HepG2 (cell line): ENCODE data around the gene GPN1. TPM values are rescaled to one million over a fixed set of nuclear protein-coding genes. Genes with fewer than 3 reads are reported as not detected.

Experiments
- DNMT3B ChIP-seq: conservative IDR thresholded peaks from 2 replicates; pipeline ENCODE4 v1.6.1; 2016; ENCODE audit warnings: missing biosample characterization, control low read depth
- ESRRA ChIP-seq: sonication (generic); formaldehyde crosslinking; IDR thresholded peaks from 2 replicates; pipeline ENCODE4 v1.5.1; 2020; ENCODE audit warnings: mild to moderate bottlenecking, low read depth, missing genetic modification reagents
- EZH2 ChIP-seq: conservative IDR thresholded peaks from 2 replicates; pipeline ENCODE4 v1.6.1; 2012; ENCODE audit warnings: mild to moderate bottlenecking, low read depth, low read length, moderate library complexity
- MED1 ChIP-seq: sonication (generic); formaldehyde crosslinking; IDR thresholded peaks from 2 replicates; pipeline ENCODE4 v1.4.0; 2020; ENCODE audit warnings: missing genetic modification reagents
- MEIS2 ChIP-seq: sonication (generic); formaldehyde crosslinking; IDR thresholded peaks from 2 replicates; pipeline ENCODE4 v1.9.0; 2021; ENCODE audit warnings: mild to moderate bottlenecking, missing genetic modification reagents
- MTF1 ChIP-seq: sonication (generic); formaldehyde crosslinking; IDR thresholded peaks from 2 replicates; pipeline ENCODE4 v1.5.0; 2020; ENCODE audit warnings: missing genetic modification reagents
- PHB2 ChIP-seq: fragments of 450-650 bp; IDR thresholded peaks from 2 replicates; pipeline ENCODE4 v1.6.1; 2018; ENCODE audit not compliant: partially characterized antibody
- PRPF4 ChIP-seq: fragments of 200-400 bp; formaldehyde crosslinking; IDR thresholded peaks from 2 replicates; pipeline ENCODE4 v1.6.1; 2016; ENCODE audit warnings: low read length, low read depth; ENCODE audit not compliant: poor library complexity, severe bottlenecking
- SETDB1 ChIP-seq: sonication (generic); formaldehyde crosslinking; IDR thresholded peaks from 2 replicates; pipeline ENCODE4 v1.5.1; 2020; ENCODE audit warnings: missing genetic modification reagents, mild to moderate bottlenecking, borderline replicate concordance
- TCF7 ChIP-seq: sonication (generic); IDR thresholded peaks from 2 replicates; pipeline ENCODE4 v1.6.1; 2016; ENCODE audit warnings: antibody characterized with exemption, low read depth
- U2AF1 ChIP-seq: fragments of 200-400 bp; formaldehyde crosslinking; optimal IDR thresholded peaks from 2 replicates; pipeline ENCODE3; 2017; ENCODE audit warnings: mild to moderate bottlenecking, low read depth, low read length
- U2AF2 ChIP-seq: fragments of 200-400 bp; formaldehyde crosslinking; IDR thresholded peaks from 2 replicates; pipeline ENCODE4 v1.6.1; 2017; ENCODE audit warnings: low read depth, mild to moderate bottlenecking, low read length
- ZBTB3 ChIP-seq: sonication (generic); formaldehyde crosslinking; IDR thresholded peaks from 2 replicates; pipeline ENCODE4 v1.4.0; 2020; ENCODE audit warnings: low read depth, mild to moderate bottlenecking, moderate library complexity, missing genetic modification reagents, borderline replicate concordance
- ZNF224 ChIP-seq: sonication (generic); formaldehyde crosslinking; IDR thresholded peaks from 2 replicates; pipeline ENCODE4 v1.5.0; 2020; ENCODE audit warnings: mild to moderate bottlenecking, missing genetic modification reagents
- ZNF296 ChIP-seq: sonication (generic); formaldehyde crosslinking; conservative IDR thresholded peaks from 2 replicates; pipeline ENCODE4 v1.5.0; 2020; ENCODE audit warnings: mild to moderate bottlenecking, missing genetic modification reagents
- ZNF572 ChIP-seq: sonication (generic); formaldehyde crosslinking; IDR thresholded peaks from 2 replicates; pipeline ENCODE4 v1.5.1; 2020; ENCODE audit warnings: mild to moderate bottlenecking, missing genetic modification reagents
- ZNF883 ChIP-seq: sonication (generic); formaldehyde crosslinking; IDR thresholded peaks from 2 replicates; pipeline ENCODE4 v1.5.1; 2020; ENCODE audit warnings: mild to moderate bottlenecking, missing genetic modification reagents; ENCODE audit errors: not compliant biosample characterization
- polyA plus RNA-seq, 8 experiments: library from polyadenylated mRNA; depleted of rRNA in 3 of 8; stranded (reverse) in 7 of 8; unstranded in 1 of 8; fragments of >200 nt; fragmentation: Illumina TruSeq in 4 of 8; extraction: Trizol in 4 of 8; gene quantifications; 2 replicates each; pipeline versions ENCODE4 v1.2.1 to v1.2.3, GENCODE V29; 2011 to 2016; ENCODE audit warnings: low read depth in 4 of 8, missing spikeins in 1 of 8, mixed read lengths in 1 of 8; ENCODE audit not compliant: insufficient read depth in 1 of 8
- total RNA-seq, 5 experiments: library from RNA; depleted of rRNA; stranded (reverse); fragments of >200 nt; fragmentation: Illumina TruSeq; extraction: Trizol; gene quantifications; 2 replicates each; pipeline ENCODE4 v1.2.3, GENCODE V29; 2016; ENCODE audit warnings: low read depth in 1 of 5
- TF ChIP-seq, protein P1 (sequence below): sonication (generic); formaldehyde crosslinking; IDR thresholded peaks from 2 replicates; pipeline ENCODE4 v1.4.0; 2020; ENCODE audit warnings: low read depth, mild to moderate bottlenecking, missing genetic modification reagents
- TF ChIP-seq, protein P2 (sequence below): sonication (generic); formaldehyde crosslinking; IDR thresholded peaks from 2 replicates; pipeline ENCODE4 v1.8.0; 2022; ENCODE audit warnings: missing genetic modification reagents, low read depth, mild to moderate bottlenecking, borderline replicate concordance
- TF ChIP-seq, protein P3 (sequence below): IDR thresholded peaks from 2 replicates; pipeline ENCODE4 v1.6.1; 2016; ENCODE audit warnings: low read depth
- TF ChIP-seq, protein P4 (sequence below): sonication (generic); formaldehyde crosslinking; IDR thresholded peaks from 2 replicates; pipeline ENCODE4 v1.5.1; 2020; ENCODE audit warnings: mild to moderate bottlenecking, missing genetic modification reagents, borderline replicate concordance
- TF ChIP-seq, protein P5 (sequence below): sonication (generic); formaldehyde crosslinking; conservative IDR thresholded peaks from 2 replicates; pipeline ENCODE4 v1.8.0; 2022; ENCODE audit warnings: mild to moderate bottlenecking, moderate library complexity, missing genetic modification reagents
- TF ChIP-seq, protein P6 (sequence below): sonication (generic); formaldehyde crosslinking; IDR thresholded peaks from 2 replicates; pipeline ENCODE4 v1.8.0; 2022; ENCODE audit warnings: mild to moderate bottlenecking, missing genetic modification reagents

Gene GPN1
- total and polyA plus RNA-seq, 2 of the 13 experiments (the other 11 are each of a cell fraction or from before 2014, with no cell fraction given), result 54.5 to 62.7 TPM

DNA sequence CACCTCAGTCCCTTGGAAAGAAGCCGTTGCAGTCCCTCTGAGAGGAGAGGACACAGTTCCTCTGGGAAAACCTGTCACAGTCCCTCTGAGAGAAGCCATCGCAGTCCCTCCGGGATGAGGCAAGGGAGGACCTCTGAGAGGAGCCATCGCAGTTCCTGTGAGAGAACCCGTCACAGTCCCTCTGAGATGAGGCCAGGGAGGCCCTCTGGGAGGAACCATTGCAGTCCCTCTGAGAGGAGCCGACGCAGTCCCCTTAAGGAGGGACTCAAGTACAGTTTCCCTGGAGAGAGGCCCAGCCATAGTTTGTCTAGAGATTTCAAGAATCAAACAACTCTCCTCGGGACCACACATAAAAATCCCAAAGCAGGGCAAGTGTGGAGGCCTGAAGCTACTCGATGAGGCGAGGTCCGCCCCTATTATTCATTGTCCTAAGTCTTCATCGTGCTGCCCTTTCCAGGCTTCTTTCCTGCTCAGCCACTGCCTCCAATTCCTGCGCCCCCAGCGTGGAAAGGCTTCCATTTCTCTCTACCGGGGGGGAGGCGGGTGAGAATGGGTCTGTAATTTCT lies 46.6 kb upstream of the GPN1 start (continued):
- TF ChIP-seq, protein P1, sequence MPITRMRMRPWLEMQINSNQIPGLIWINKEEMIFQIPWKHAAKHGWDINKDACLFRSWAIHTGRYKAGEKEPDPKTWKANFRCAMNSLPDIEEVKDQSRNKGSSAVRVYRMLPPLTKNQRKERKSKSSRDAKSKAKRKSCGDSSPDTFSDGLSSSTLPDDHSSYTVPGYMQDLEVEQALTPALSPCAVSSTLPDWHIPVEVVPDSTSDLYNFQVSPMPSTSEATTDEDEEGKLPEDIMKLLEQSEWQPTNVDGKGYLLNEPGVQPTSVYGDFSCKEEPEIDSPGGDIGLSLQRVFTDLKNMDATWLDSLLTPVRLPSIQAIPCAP (CRISPR knock-in tag), result no peak
- TF ChIP-seq MEIS2 (CRISPR knock-in tag), result no peak
- TF ChIP-seq MTF1, result no peak
- TF ChIP-seq, protein P2, sequence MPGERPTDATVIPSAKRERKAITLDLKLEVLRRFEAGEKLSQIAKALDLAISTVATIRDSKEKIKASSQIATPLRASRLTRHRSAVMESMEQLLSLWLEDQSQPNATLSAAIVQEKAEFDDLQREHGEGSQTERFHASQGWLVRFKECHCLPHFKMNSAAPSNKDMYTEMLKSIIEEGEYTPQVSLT (CRISPR knock-in tag), result no peak
- no peak for TF ChIP-seq U2AF2
- peak; percentile 7; the same call in 1 of the 2 replicates for TF ChIP-seq SETDB1 (CRISPR knock-in tag)
- TF ChIP-seq ZNF224 (CRISPR knock-in tag), result 0 out of 2 replicates have a peak, but pooled peaks have one; percentile 36
- TF ChIP-seq ZNF572 (CRISPR knock-in tag), result 0 out of 2 replicates have a peak, but pooled peaks have one; percentile 79
- no peak; the same call in 1 of the 2 replicates for TF ChIP-seq DNMT3B (CRISPR knock-in tag)
- no peak for TF ChIP-seq U2AF1
- TF ChIP-seq, protein P3, sequence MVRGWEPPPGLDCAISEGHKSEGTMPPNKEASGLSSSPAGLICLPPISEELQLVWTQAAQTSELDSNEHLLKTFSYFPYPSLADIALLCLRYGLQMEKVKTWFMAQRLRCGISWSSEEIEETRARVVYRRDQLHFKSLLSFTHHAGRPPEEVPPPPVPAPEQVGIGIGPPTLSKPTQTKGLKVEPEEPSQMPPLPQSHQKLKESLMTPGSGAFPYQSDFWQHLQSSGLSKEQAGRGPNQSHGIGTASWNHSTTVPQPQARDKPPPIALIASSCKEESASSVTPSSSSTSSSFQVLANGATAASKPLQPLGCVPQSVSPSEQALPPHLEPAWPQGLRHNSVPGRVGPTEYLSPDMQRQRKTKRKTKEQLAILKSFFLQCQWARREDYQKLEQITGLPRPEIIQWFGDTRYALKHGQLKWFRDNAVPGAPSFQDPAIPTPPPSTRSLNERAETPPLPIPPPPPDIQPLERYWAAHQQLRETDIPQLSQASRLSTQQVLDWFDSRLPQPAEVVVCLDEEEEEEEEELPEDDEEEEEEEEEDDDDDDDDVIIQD (CRISPR knock-in tag), result no peak
- TF ChIP-seq MED1, result no peak
- TF ChIP-seq, protein P4, sequence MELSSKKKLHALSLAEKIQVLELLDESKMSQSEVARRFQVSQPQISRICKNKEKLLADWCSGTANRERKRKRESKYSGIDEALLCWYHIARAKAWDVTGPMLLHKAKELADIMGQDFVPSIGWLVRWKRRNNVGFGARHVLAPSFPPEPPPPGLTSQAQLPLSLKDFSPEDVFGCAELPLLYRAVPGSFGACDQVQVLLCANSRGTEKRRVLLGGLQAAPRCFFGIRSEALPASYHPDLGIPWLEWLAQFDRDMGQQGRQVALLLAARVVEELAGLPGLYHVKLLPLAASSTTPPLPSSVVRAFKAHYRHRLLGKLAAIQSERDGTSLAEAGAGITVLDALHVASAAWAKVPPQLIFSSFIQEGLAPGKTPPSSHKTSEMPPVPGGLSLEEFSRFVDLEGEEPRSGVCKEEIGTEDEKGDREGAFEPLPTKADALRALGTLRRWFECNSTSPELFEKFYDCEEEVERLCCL (CRISPR knock-in tag), result 0 out of 2 replicates have a peak, but pooled peaks have one; percentile 12
- TF ChIP-seq PRPF4, result no peak
- no peak for TF ChIP-seq PHB2
- no peak for TF ChIP-seq ZBTB3 (CRISPR knock-in tag)
- TF ChIP-seq ZNF296 (CRISPR knock-in tag), result no peak
- TF ChIP-seq, protein P5, sequence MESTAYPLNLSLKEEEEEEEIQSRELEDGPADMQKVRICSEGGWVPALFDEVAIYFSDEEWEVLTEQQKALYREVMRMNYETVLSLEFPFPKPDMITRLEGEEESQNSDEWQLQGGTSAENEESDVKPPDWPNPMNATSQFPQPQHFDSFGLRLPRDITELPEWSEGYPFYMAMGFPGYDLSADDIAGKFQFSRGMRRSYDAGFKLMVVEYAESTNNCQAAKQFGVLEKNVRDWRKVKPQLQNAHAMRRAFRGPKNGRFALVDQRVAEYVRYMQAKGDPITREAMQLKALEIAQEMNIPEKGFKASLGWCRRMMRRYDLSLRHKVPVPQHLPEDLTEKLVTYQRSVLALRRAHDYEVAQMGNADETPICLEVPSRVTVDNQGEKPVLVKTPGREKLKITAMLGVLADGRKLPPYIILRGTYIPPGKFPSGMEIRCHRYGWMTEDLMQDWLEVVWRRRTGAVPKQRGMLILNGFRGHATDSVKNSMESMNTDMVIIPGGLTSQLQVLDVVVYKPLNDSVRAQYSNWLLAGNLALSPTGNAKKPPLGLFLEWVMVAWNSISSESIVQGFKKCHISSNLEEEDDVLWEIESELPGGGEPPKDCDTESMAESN (CRISPR knock-in tag), result no peak
- TF ChIP-seq EZH2, result no peak
- TF ChIP-seq TCF7, result no peak
- no peak for TF ChIP-seq ZNF883 (CRISPR knock-in tag)
- TF ChIP-seq, protein P6, sequence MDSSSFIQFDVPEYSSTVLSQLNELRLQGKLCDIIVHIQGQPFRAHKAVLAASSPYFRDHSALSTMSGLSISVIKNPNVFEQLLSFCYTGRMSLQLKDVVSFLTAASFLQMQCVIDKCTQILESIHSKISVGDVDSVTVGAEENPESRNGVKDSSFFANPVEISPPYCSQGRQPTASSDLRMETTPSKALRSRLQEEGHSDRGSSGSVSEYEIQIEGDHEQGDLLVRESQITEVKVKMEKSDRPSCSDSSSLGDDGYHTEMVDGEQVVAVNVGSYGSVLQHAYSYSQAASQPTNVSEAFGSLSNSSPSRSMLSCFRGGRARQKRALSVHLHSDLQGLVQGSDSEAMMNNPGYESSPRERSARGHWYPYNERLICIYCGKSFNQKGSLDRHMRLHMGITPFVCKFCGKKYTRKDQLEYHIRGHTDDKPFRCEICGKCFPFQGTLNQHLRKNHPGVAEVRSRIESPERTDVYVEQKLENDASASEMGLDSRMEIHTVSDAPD (CRISPR knock-in tag), result no peak
- TF ChIP-seq ESRRA (CRISPR knock-in tag), result no peak
